PC-3 (cell line): ENCODE data around the gene ALG12. TPM values are rescaled to one million over a fixed set of nuclear protein-coding genes. Genes with fewer than 3 reads are reported as not detected.
"Not testable (repeated sequence)": the region's sequence is repeated elsewhere in the genome, so short reads cannot be mapped to it uniquely, and the experiment has no call there.

Experiments
- ATAC-seq: fragments of 200-7000 bp; cut with Tn5 transposase; 2 replicates; pipeline ENCODE4 v1.9.1; 2020; ENCODE audit warnings: mild to moderate bottlenecking, moderate library complexity
- BruUV-seq: library from RNA; stranded (reverse); fragments of 400-500 nt; replicated peaks from 2 replicates; lab custom pipeline; 2021; lab: Mats Ljungman, UMichigan
- CTCF ChIA-PET: fragments of 300-600 bp; sonication (Branson Sonifier 250); formaldehyde crosslinking; loops from one replicate; lab custom pipeline; 2022; ENCODE audit warnings: antibody characterized with exemption; lab: Charles Lee
- POLR2A ChIA-PET: fragments of 300-600 bp; sonication (Branson Sonifier 250); formaldehyde crosslinking; loops from one replicate; lab custom pipeline; 2022; ENCODE audit warnings: antibody characterized with exemption; ENCODE audit not compliant: unreplicated experiment; lab: Charles Lee
- DNase-seq: peaks from one replicate; pipeline ENCODE4 v3.0.0-alpha.2; 2015
- H2AFZ ChIP-seq: fragments of 300-600 bp; sonication (generic); 2 replicates; pipeline ENCODE4 v1.6.0; 2016; ENCODE audit warnings: antibody characterized with exemption, low read length
- H3F3A ChIP-seq: fragments of 300-600 bp; sonication (generic); one replicate; pipeline ENCODE4 v1.6.0; 2017; ENCODE audit warnings: antibody characterized with exemption, low read length, control low read depth, mild to moderate bottlenecking; ENCODE audit not compliant: unreplicated experiment
- H3K27ac ChIP-seq: fragments of 300-600 bp; sonication (generic); 2 replicates; pipeline ENCODE4 v1.5.1; 2016; ENCODE audit warnings: mild to moderate bottlenecking, low read length
- H3K27me3 ChIP-seq: fragments of 300-600 bp; sonication (generic); 2 replicates; pipeline ENCODE4 v1.6.1; 2016; ENCODE audit warnings: low read length, mixed read lengths
- H3K36me3 ChIP-seq: fragments of 300-600 bp; sonication (generic); 2 replicates; pipeline ENCODE4 v1.6.1; 2016; ENCODE audit warnings: low read depth, mixed run types, low read length, mixed read lengths
- H3K4me1 ChIP-seq: fragments of 300-600 bp; sonication (generic); 2 replicates; pipeline ENCODE4 v1.5.1; 2016; ENCODE audit warnings: low read length; ENCODE audit not compliant: insufficient read depth
- H3K4me2 ChIP-seq: fragments of 300-600 bp; sonication (generic); 2 replicates; pipeline ENCODE4 v1.6.0; 2016; ENCODE audit warnings: low read length
- H3K4me3 ChIP-seq: fragments of 300-600 bp; sonication (generic); 2 replicates; pipeline ENCODE4 v1.5.1; 2016; ENCODE audit warnings: mild to moderate bottlenecking, low read length, mixed read lengths
- H3K79me2 ChIP-seq: fragments of 300-600 bp; sonication (generic); 2 replicates; pipeline ENCODE4 v1.6.1; 2017; ENCODE audit warnings: low read length, mixed read lengths
- H3K9ac ChIP-seq: fragments of 300-600 bp; sonication (generic); 2 replicates; pipeline ENCODE4 v1.6.0; 2016; ENCODE audit warnings: mild to moderate bottlenecking, low read length
- H3K9me2 ChIP-seq: fragments of 300-600 bp; sonication (generic); replicated peaks from 2 replicates; pipeline ENCODE4 v1.6.1; 2016; ENCODE audit warnings: mixed run types, low read length, mixed read lengths
- H3K9me3 ChIP-seq: fragments of 300-600 bp; sonication (generic); 2 replicates; pipeline ENCODE4 v1.6.1; 2016; ENCODE audit warnings: low read length, mixed read lengths
- H4K20me1 ChIP-seq: fragments of 300-600 bp; sonication (generic); 2 replicates; pipeline ENCODE4 v1.6.1; 2016; ENCODE audit warnings: low read length, mixed read lengths
- CTCF ChIP-seq: fragments of 300-600 bp; sonication (generic); conservative IDR thresholded peaks from 2 replicates; pipeline ENCODE4 v1.5.1; 2017; ENCODE audit warnings: antibody characterized with exemption, low read depth, mild to moderate bottlenecking, low read length
- EZH2 ChIP-seq: fragments of 300-600 bp; sonication (generic); IDR thresholded peaks from one replicate; pipeline ENCODE4 v1.6.1; 2017; ENCODE audit warnings: antibody characterized with exemption, mild to moderate bottlenecking, low read length; ENCODE audit not compliant: unreplicated experiment
- EZH2phosphoT487 ChIP-seq: fragments of 300-600 bp; sonication (generic); IDR thresholded peaks from 2 replicates; pipeline ENCODE4 v1.6.1; 2018; ENCODE audit warnings: mild to moderate bottlenecking, antibody characterized with exemption, low read length, borderline replicate concordance
- intact Hi-C: fragments of 100-400 bp; cut with micrococcal nuclease; formaldehyde crosslinking; loops from 2 replicates; pipeline ENCODE4 v1.9.0; 2023
- total RNA-seq: library from RNA; depleted of rRNA; stranded (reverse); fragments of >200 nt; gene quantifications from 2 replicates; pipeline ENCODE4 v1.2.3, GENCODE V29; 2014

The ALG12 gene
- total RNA-seq, 1 experiment from 2014 or later = 12.1 TPM

- DNase-seq (no peak), ATAC-seq (no peak)
- Histone ChIP-seq H3K27me3 (no peaks in the 10 kb centered on the region), H3K4me3 (no peak overlapping the region), H3K4me1 (peaks cover 37% of the 10 kb centered on the region), H3K9ac (no peak overlapping the region), H3K9me3 (no peaks in the 10 kb centered on the region), H3F3A (no peaks in the 10 kb centered on the region), H2AFZ (no peak overlapping the region), H3K9me2 (no peaks in the 10 kb centered on the region), H3K4me2 (no peak overlapping the region), H3K27ac (no peak overlapping the region), H4K20me1 (no peaks in the 10 kb centered on the region), H3K79me2 (no peaks in the 10 kb centered on the region), H3K36me3 (no peaks in the 10 kb centered on the region)
- TF ChIP-seq EZH2phosphoT487 (no peak), EZH2 (no peak), CTCF (no peak)
- ChIA-PET POLR2A (no interaction called here), CTCF (no interaction called here)
- BruUV-seq = no TSS peak
- intact Hi-C loops = no loop called here
Observed at GRCh38 chr22:49947296-49947622, 29.0 kb upstream of the ALG12 start.

- Histone ChIP-seq H2AFZ (no peak overlapping the region), H3K4me1 (peaks cover 32% of the 10 kb centered on the region), H3K9ac (no peak overlapping the region), H3K9me2 (no peaks in the 10 kb centered on the region), H3F3A (no peaks in the 10 kb centered on the region), H3K36me3 (no peaks in the 10 kb centered on the region), H3K4me2 (no peak overlapping the region), H3K27ac (no peak overlapping the region), H4K20me1 (no peaks in the 10 kb centered on the region), H3K79me2 (no peaks in the 10 kb centered on the region), H3K9me3 (no peaks in the 10 kb centered on the region), H3K27me3 (no peaks in the 10 kb centered on the region), H3K4me3 (no peak overlapping the region)
- intact Hi-C loops = no loop called here
- TF ChIP-seq EZH2 (no peak), CTCF (no peak), EZH2phosphoT487 (no peak)
- DNase-seq = no peak
- ChIA-PET CTCF (no interaction called here), POLR2A (no interaction called here)
- no peak for ATAC-seq
- BruUV-seq = no TSS peak
Observed at GRCh38 chr22:49946612-49947295, 28.5 kb upstream of the ALG12 start.

GRCh38 chr22:49945042-49945794 is 27.0 kb upstream of the ALG12 start:
- H3K79me2 ChIP-seq, H3K4me3 ChIP-seq, H2AFZ ChIP-seq, H3K27me3 ChIP-seq, H4K20me1 ChIP-seq, H3K9me3 ChIP-seq, H3K27ac ChIP-seq, CTCF ChIA-PET, POLR2A ChIA-PET, H3F3A ChIP-seq, H3K9ac ChIP-seq, H3K9me2 ChIP-seq, H3K4me2 ChIP-seq, BruUV-seq, H3K36me3 ChIP-seq, ATAC-seq, intact Hi-C loops: not testable (repeated sequence)
- peak; percentile 24 for DNase-seq
- H3K4me1 ChIP-seq = peaks cover 20% of the 10 kb centered on the region
